Fibroblast of the aortic adventitia (primary cell): ENCODE data around the gene ZDHHC13. TPM values are rescaled to one million over a fixed set of nuclear protein-coding genes. Genes with fewer than 3 reads are reported as not detected.

Experiments used
- DNase-seq: peaks from one replicate; pipeline ENCODE4 v3.0.0-alpha.2; 2010; ENCODE audit warnings: low read depth
- H3K4me3 ChIP-seq: 2 replicates; pipeline ENCODE4 v1.5.1; 2011; ENCODE audit warnings: low read depth, mild to moderate bottlenecking, control low read depth, low read length, moderate library complexity
- CTCF ChIP-seq: IDR thresholded peaks from 2 replicates; pipeline ENCODE4 v1.5.1; 2011; ENCODE audit warnings: mild to moderate bottlenecking, low read length, control low read depth, inconsistent platforms; ENCODE audit not compliant: insufficient read depth
- total RNA-seq: library from RNA; depleted of rRNA; stranded (reverse); fragments of >200 nt; gene quantifications from 2 replicates; pipeline ENCODE4 v1.2.3, GENCODE V29; 2012; ENCODE audit warnings: low replicate concordance

The ZDHHC13 gene
- 2.0 and 18.6 TPM in 2 replicates for total RNA-seq

GRCh38 chr11:19116971-19117759 lies at the start of gene ZDHHC13:
ZDHHC13 (plus strand) TSS chr11:19117168; CDS start chr11:19117250, 82 bp downstream.
- peak within 1 kb of the TSS; percentile 85 for H3K4me3 ChIP-seq
- peak; percentile 81 for DNase-seq
- TF ChIP-seq CTCF: peak; percentile 48

GRCh38 chr11:19071255-19071654 lies 45.7 kb upstream of the ZDHHC13 start:
- peak; percentile 91 for DNase-seq
- TF ChIP-seq CTCF: peak; percentile 96
- peak overlapping the region; percentile 54 for H3K4me3 ChIP-seq

GRCh38 chr11:19072464-19072863 lies 44.5 kb upstream of the ZDHHC13 start:
- H3K4me3 ChIP-seq: no peak overlapping the region
- DNase-seq: no peak
- TF ChIP-seq CTCF: no peak

GRCh38 chr11:19073454-19074415 lies 43.2 kb upstream of the ZDHHC13 start:
- H3K4me3 ChIP-seq: no peak overlapping the region
- DNase-seq: no peak
- TF ChIP-seq CTCF: no peak

GRCh38 chr11:19075636-19076035 lies 41.3 kb upstream of the ZDHHC13 start:
- no peak for TF ChIP-seq CTCF
- no peak for DNase-seq
- no peak overlapping the region for H3K4me3 ChIP-seq

- peak; percentile 99 for TF ChIP-seq CTCF
- H3K4me3 ChIP-seq: no peak overlapping the region
- DNase-seq: peak; percentile 55
Measured at GRCh38 chr11:19076744-19077589, 40.0 kb upstream of the ZDHHC13 start.
